Fibroblast of villous mesenchyme (primary cell): ENCODE measurements around the gene IDH2. TPM values are rescaled to one million over a fixed set of nuclear protein-coding genes. Genes with fewer than 3 reads are reported as not detected.
"Not testable (repeated sequence)": the region's sequence is repeated elsewhere in the genome, so short reads cannot be mapped to it uniquely, and the experiment has no call there.

Experiments used
- DNase-seq: peaks from one replicate; pipeline ENCODE4 v3.0.0-alpha.2; 2010; ENCODE audit warnings: low read depth
- H3K4me3 ChIP-seq: 2 replicates; pipeline ENCODE4 v1.5.1; 2011; ENCODE audit warnings: low read depth, mild to moderate bottlenecking, low read length
- total RNA-seq: library from RNA; depleted of rRNA; stranded (reverse); fragments of >200 nt; gene quantifications from 2 replicates; pipeline ENCODE4 v1.2.3, GENCODE V29; 2012
- TF ChIP-seq, protein P1 (sequence below): IDR thresholded peaks from 2 replicates; pipeline ENCODE4 v1.5.1; 2012; ENCODE audit warnings: low read depth, mild to moderate bottlenecking, low read length; ENCODE audit not compliant: insufficient read depth

IDH2 gene
- total RNA-seq, 1 donor = 70.4 TPM

DNA sequence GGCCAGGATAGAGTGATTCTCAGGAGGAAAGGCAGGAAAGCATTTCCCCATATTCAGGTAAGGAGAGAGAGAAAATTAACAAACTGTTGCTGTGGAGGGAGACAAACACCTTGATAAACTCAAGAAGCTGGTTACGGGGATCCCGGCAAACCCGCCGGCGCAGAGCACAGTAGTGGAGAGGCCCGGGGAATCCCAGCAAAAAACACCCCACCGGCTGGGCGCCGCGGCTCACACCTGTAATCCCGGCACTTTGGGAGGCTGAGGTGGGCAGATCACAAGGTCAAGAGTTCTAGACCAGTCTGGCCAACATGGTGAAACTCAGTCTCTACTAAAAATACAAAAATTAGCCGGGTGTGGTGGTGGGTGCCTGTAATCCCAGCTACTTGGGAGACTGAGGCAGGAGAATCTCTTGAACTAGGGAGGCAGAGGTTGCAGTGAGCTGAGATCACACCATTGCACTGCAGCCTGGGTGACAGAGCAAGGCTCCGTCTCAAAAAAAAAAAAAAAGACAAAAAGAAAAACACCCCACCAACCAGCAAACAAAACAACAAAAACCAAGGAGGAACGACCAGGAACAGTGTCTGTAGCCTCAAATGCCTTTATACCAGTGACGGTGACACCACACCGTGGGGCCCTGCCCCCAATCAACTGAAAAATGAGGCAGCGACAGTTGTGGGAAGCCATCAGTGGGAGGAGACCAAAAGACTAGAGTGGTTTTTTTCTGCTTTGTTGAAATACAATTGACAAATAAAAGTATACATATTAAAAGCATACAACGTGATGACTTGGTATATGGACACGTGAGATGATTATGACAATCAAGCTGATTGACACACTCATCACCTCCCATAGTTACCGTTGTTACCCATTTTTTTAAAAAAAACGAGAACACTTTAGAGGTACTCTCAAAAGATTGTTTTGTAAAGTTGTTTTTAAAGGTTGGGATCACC is 40.2 kb upstream of the IDH2 start:
- no peak overlapping the region for H3K4me3 ChIP-seq
- DNase-seq = no peak
- TF ChIP-seq, protein P1, sequence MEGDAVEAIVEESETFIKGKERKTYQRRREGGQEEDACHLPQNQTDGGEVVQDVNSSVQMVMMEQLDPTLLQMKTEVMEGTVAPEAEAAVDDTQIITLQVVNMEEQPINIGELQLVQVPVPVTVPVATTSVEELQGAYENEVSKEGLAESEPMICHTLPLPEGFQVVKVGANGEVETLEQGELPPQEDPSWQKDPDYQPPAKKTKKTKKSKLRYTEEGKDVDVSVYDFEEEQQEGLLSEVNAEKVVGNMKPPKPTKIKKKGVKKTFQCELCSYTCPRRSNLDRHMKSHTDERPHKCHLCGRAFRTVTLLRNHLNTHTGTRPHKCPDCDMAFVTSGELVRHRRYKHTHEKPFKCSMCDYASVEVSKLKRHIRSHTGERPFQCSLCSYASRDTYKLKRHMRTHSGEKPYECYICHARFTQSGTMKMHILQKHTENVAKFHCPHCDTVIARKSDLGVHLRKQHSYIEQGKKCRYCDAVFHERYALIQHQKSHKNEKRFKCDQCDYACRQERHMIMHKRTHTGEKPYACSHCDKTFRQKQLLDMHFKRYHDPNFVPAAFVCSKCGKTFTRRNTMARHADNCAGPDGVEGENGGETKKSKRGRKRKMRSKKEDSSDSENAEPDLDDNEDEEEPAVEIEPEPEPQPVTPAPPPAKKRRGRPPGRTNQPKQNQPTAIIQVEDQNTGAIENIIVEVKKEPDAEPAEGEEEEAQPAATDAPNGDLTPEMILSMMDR = no peak

DNA sequence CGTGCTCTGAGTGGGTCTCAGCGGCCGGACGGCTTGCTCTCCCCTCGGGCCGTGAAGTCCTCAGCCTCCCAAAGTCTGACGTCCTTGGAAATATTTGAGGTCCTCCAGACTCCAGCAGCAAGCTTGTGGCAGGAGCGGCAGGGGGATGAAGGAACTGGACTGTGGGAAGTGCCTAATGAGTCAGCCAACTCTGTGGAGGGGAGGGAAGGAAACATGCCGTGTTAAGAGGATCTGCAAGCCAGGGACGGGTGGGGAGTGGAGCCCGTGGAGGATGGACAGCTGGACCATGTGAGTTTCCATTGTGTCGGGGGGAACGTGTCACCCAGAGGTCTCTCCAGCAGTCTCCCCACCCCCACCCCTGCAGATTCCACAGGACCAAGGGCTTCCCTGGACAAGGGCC is 39.4 kb upstream of the IDH2 start:
- DNase-seq = peak; percentile 21
- H3K4me3 ChIP-seq = no peak overlapping the region
- TF ChIP-seq, protein P1 = no peak

DNA sequence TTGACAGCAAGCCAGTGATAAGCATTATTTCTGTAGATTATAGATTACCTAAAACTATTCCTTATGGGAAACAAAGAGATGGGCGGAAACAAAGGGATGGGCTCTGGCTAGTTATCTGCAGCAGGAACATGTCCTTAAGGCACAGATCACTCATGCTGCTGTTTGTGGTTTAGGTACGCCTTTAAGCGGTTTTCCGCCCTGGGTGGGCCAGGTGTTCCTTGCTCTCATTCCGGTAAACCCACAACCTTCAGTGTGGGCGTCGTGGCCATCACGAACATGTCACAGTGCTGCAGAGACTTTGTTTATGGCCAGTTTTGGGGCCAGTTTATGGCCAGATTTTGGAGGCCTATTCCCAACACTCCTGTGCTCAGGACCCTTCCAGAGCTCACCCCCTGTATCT is 37.3 kb upstream of the IDH2 start:
- DNase-seq = not testable (repeated sequence)

DNA sequence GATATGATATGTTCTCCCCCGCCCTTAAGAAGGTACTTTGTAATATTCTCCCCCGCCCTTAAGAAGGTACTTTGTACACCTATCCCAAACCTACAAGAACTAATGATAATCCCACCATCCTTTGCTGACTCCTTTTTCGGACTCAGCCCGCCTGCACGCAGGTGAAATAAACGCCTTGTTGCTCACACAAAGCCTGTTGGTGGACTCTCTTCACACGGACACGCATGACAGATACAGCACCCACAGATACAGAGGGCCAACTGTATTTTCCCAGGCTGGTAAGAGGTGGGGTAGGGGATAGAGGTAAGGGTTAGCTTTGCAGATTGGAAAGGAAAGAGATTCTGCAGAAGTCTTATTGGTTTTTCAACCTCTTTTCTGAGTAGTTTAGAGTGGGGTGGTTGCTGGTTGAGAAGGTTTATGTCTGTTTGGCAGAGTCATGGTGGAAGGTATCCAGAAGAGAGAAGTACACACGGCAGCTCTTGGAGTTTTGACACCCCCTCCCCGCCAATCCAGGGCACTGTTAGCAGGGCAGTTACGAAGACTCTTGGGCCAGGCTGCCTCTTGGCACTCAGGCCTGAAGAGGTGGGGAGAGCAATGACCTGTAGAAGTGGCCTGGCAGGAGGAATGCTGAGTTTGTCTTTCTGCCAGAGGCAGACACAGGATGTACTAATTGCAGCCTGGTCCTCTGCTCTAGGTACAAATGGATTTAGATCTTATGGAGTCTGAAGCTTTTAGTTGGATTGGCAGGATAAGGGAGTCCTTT is 36.0 kb upstream of the IDH2 start:
- no peak overlapping the region for H3K4me3 ChIP-seq
- no peak for DNase-seq
- TF ChIP-seq, protein P1 = no peak

More for the DNA sequence above, 37.3 kb upstream of the IDH2 start:
- H3K4me3 ChIP-seq = not testable (repeated sequence)

DNA sequence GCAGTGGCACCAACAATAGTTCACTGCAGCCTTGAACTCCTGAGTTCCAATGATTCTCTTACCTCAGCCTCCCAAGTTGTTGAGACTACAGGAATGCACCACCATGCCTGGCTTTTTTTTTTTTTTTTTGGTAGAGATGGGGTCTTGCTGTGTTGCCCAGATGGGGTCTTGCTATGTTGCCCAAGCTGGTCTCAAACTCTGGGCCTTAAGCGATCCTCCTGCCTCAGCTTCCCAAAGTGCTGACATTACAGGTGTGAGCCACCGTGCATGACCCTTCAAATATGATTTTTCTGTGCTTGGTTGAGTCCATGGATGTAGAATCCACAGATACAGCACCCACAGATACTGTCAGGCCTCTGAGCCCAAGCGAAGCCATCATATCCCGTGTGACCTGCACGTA is 30.2 kb upstream of the IDH2 start:
- no peak overlapping the region for H3K4me3 ChIP-seq
- no peak for DNase-seq
- TF ChIP-seq, protein P1 = no peak

DNA sequence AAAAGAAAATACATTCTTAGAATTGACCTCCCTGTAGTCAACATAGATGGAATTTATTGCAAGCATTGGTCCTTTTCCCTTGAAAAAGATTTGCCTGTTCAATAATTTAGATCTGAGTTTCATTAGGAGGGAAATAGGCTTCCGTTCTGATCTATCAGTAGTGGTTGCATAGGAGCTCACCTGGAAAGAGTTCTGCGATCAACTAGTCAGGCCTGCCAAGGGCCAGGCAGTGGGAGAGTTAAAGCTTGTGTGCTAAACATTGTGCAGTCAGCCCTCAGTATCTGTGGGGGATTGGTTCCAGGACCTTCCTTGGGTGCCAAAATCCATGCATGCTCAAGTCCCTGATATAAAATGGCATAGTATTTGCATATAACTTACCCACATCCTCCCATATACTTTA is 29.6 kb upstream of the IDH2 start:
- no peak for DNase-seq
- H3K4me3 ChIP-seq = no peak overlapping the region
- TF ChIP-seq, protein P1 = no peak

DNA sequence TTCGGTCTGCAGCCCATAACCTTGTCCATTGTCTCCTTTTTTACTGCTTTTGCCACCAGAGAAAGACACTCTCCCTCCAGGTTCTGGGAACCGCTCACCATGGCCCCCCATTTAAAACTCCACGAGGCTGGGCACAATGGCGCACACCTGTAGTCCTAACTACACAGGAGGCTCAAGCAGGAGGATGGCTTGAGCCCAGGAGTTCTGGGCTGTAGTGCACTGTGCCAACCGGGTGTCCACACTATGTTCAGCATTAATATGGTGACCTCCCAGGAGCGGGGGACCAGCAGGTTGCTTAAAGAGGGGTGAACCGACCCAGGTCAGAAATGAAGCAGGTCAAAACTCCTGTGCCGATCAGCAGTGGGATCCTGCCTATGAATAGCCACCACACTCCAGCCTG is 28.0 kb upstream of the IDH2 start:
- no peak overlapping the region for H3K4me3 ChIP-seq
- TF ChIP-seq, protein P1 = no peak
- no peak for DNase-seq
